NCI-H748 (cell line): ENCODE results near the gene RASL11A.
"Not testable (repeated sequence)": the region's sequence is repeated elsewhere in the genome, so short reads cannot be mapped to it uniquely, and the experiment has no call there.

ENCODE experiments used
- DNase-seq: peaks from one replicate; lab custom pipeline; 2025; ENCODE audit not compliant: unreplicated experiment; lab: John Stamatoyannopoulos, UW

Gene RASL11A

DNA sequence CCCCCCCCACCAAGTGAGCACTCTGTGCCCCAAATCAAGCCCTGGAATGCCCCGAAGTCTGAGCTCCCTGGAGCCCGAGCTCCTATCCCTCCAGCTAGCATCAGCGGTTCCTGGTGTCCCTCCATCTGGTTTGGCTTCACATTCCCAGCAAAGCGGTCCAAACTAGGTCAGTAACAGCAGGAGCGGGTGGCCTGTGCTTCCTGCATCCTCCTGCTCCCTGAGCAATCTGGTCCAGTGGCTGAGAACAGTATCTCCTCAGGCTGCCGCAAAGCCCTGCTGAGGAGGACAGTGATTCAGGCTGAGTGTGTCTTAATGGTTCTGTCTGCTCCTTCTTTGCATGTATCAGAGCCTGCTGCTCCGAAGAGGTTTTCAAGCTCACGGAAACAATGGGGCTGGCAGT lies 25.9 kb downstream of the RASL11A start:
- no peak for DNase-seq

GRCh38 chr13:27298849-27299248 lies 28.2 kb downstream of the RASL11A start:
- DNase-seq: no peak

DNA sequence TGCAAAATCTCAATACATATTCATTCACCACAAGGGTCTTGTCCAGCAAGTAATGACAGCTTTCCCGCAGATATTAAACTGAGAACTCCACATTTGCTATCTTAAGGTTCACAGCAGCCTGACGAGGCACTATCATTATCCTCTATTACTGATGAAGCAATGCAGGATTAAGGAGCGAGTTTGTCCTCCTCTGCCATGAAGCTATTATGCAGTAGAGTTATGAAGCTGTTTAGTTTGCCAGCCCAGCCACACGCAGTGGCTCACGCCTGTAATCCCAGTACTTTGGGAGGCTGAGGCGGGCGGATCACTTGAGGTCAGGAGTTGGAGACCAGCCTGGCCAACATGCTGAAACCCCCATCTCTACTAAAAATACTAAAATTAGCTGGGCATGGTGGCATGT lies 29.8 kb downstream of the RASL11A start:
- DNase-seq: not testable (repeated sequence)

DNA sequence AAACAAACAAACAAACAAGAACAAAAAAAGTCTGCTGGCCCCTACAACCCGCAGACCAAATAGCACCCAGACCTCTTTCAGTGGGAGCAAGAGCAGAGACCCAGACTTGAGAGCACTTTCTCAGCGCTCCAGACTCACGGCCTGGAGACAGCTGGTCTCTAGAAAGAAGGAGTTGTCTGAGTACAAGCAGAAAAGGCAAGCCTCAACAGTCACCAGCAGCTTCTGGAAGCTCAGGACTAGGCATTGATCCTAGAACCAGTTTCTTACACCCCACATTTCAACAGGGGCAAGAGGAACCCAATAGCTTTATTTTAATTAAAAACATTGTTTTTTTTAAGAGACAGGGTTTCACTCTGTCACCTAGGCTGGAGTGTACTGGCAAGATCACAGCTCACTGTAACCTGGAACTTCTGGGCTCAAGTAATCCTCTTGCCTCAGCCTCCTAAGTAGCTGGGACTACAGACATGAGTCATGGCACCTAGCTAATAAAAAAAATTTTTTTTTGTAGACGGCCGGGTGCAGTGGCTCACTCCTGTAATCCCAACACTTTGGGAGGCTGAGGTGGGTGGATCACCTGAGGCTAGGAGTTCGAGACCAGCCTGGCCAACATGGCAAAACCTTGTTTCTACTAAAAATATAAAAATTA lies 30.4 kb downstream of the RASL11A start:
- DNase-seq: no peak

DNA sequence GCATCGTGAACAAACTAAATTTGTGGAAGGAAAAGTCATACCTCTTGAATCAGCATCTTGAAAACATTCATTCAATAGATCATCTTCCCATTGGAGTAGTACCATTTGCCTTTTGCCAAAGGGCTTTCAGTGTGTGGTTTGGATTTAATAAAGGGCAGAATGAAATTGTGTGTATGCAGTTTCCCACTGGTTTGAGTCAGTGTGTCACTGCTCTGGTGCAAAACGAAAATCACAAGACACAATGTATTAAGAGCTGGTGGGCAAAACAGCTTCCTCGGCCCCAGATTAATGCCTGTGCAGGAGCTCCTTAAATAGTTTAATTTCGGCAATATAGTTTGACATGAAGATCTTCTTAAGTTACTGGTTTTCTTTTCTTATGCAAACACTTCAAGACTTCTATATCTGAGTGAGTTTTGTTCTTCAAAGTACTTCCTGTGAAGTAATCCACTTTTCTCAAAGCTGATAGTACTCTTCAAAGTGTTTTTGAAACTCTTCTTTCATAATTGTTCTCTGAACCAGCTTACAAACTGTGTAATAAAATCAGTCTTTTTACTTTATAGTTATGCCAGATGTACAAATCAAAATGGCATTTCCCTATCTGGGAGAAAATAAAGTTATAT lies 32.1 kb downstream of the RASL11A start:
- DNase-seq: no peak

DNA sequence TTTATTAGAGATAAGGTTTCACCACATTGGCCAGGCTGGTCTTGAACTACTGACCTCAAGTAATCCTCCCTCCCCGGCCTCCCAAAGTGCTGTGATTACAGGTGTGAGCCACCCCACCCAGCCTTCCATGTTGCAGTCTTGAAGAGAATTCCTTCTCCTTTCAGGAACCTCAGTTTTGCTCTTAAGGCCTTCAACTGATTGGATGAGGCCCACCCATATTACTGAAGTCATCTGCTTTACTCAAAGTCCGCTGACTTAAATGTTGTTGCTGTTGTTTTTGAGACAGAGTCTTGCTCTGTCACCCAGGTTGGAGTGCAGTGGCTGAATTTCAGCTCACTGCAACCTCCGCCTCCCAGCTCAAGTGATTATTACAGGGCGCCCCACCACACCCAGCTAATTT lies 33.5 kb downstream of the RASL11A start:
- no peak for DNase-seq

DNA sequence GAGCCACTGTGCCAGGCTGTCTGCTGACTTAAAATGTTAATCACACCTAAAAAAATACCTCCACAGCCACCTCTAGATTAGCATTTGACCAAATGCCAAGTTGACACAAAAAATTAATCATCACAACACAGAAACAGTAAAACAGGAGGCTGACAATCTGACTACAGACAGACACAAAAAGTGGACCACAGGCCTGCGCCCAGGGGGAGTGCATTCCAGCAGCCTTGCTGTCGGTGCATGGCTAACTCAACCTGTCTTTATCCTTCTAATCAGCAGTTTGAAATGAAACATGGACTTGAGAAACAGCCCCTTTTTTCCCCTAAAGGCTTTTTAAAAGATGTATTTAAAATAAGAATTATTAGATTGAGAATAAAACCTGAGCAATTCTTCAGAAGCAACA lies 34.0 kb downstream of the RASL11A start:
- DNase-seq: no peak

- DNase-seq: peak; percentile 30
Observed at GRCh38 chr13:27306364-27306763, 35.7 kb downstream of the RASL11A start.

- DNase-seq: no peak
Observed at GRCh38 chr13:27308941-27309340, 38.3 kb downstream of the RASL11A start.

DNA sequence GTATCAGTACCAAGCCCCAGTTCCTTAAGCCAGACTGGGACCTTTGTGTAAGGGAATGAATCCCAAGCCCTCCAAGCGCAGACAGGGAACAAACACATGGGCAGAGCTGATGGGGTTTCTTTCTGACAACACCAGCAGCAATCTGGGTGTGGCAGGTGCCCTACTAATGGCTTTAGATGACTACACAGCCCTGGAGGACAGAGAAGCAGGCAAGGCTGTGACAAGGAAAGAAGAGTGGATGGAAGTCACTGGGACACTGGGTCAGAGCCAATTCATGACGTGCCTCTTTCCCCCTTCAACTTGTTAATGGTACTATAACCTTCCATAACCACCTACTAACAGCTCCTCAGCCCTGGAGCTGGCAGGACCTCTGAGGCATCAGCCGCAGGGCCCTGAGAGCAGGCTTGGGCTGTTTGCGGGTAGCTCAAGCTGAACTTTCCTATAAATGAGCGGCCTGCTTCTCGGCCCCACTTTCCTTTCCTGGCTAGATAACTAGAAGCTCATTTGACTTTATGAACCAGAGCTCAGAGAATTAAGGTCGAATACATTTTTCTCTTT lies 38.9 kb downstream of the RASL11A start:
- DNase-seq: no peak

GRCh38 chr13:27309967-27310598 lies 39.5 kb downstream of the RASL11A start:
- DNase-seq: no peak

- DNase-seq: no peak
Observed at GRCh38 chr13:27310946-27311345, 40.3 kb downstream of the RASL11A start.

DNA sequence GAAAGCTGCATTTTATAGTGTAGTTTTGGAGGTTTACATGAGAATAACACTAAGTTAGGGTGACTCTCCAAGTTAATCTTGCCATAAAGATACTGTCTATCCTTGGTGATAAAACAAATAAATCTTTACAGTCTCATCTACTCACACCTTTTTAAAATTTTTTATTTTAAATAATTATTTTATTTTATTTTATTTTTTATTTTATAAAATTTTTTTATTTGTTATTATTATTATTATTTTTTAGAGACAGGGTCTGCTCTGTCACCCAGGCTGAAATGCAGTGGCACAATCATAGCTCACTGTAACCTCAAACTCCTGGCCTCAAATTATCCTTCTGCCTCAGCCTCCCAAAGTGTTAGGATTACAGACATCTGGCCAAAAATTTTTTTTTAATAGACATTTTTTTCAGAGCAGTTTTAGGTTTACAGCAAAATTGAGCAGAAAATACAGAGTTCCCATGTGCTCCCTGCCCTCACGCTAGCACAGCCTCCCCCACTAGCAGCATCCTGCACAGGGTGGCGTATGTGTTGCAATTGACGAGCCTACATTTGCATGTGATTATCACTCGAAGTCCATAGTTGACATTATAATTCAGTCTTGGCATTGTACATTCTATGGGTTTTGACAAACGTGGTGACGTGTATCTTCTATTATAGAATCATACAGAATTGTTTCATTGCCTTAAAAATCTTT lies 41.0 kb downstream of the RASL11A start:
- no peak for DNase-seq

DNA sequence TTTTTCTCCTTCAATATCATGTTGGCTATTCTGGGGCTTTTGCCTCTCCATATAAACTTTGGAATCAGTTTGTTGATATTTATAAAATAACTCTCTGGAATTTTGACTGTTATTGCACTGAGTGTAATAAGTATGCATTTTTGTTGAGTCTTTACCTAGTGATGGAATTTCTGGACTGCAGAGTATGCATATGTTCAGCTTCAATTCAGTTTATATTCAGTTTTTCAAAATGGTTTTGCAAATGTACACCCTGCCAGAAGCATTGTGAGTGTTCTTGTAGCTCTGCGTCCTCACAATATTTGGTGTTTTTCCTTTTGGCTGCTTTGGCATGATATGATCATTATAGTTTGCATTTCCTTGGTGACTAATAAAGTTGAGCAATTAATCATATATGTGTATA lies 43.1 kb downstream of the RASL11A start:
- DNase-seq: no peak

DNA sequence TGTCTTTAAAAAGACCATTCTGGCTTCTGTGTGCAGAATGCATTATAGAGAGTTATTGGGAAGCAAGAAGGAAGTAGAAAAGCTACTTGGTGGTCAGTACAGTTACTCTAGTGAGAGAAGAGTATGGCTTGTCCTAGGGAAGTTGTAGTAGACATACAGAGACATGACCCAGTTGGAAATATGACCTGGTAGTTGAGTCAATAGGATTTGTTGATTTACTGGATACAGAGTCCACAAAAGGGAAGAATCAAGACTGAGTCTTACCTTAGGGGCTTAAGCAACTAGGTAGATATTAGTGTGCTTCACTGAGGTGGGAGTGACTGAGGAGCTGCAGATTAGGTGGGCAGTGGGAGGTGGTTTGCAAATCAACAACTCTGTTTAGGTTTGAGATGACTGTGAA lies 48.8 kb downstream of the RASL11A start:
- no peak for DNase-seq

DNA sequence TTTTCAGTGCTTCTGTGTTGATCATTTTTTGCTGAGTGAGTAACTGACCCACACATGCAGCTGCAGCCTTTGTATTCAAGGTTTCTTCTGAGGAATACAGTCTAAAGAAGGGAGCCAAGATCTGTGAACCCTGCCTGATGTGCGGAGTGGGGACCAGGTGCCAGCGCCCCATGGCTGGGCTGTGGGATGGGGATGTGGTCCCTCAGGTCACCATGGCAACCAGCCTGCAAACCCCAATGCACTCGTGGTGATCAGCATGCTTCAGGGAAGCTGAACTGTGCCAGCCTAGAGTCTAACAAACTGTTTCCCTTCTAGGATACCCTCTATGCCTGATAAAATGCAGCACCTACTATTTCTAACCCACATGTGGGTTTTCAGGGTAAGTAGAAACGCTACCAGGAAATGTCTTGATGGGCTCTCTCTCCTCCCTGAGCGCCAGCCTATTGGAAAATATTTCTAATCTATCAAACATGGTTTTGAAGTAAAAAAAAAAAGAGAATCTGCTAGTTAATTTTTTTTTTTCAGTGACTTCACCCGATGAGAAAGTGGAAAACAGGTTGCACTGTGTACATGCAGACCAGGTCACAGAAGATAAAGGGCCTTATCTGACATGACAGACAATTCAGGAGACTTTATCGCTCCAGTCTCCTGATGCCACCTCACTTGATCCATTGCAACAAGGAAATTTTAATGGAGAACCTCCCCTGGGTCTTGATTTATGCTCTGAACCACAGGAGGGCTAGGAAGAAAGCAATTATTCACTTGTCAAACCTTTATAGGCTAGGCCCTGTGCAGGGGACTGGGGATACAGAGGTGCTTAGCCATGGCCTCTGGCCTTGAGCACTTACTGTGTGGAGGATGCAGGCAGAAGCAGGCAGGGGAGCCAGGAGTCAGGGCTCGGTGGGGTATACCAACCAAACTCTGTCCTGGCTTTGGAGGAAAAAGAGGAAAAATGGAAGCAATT lies 51.1 kb downstream of the RASL11A start:
- no peak for DNase-seq

GRCh38 chr13:27322443-27322842 lies 51.8 kb downstream of the RASL11A start:
- not testable (repeated sequence) for DNase-seq
